ENCODE data around the gene JPH2.
"Not testable (repeated sequence)": the region's sequence is repeated elsewhere in the genome, so short reads cannot be mapped to it uniquely, and the experiment has no call there.

The JPH2 gene

DNA sequence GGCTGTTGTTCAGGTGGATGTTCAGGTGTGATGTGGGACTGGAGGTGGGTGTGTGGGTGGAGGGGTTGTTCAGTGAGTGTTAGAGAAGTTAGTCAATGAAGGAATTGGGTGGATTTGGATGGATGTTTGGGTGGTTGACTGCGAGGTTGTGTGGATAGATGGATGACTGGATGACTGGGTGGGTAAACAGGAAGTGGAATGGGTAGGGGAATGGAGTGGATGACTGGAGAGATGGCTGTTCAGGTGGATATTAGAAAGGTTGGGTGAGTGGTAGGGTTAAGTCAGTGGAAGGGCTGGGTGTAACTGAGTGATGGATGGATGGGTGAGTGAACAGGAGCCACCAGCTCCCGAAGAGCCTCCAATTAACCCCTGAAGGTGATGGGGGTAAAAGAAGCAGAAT, 27.9 kb downstream of the JPH2 start:
- DNase-seq (ENCODE audit: low read depth) = no peak

DNA sequence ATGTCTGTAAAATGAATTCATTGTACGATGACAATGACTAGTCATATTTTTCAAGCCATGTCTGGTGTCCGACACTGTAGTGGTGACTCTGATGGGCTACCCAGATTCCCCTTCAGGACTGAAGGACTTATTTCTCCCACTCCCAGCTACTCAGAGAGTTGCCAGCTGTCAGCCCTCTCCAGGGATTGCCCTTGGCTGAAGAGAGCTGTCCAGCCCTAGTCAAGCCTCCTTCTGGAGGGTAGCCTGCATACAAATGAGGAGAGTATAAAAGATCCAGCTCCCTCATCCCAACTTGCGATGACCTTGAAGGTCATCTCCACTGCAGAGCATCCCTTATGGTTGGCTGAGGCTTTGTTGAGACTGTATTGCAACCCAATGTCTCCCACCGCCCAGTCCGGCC, 29.9 kb downstream of the JPH2 start:
- no peak for DNase-seq (ENCODE audit: low read depth)

DNA sequence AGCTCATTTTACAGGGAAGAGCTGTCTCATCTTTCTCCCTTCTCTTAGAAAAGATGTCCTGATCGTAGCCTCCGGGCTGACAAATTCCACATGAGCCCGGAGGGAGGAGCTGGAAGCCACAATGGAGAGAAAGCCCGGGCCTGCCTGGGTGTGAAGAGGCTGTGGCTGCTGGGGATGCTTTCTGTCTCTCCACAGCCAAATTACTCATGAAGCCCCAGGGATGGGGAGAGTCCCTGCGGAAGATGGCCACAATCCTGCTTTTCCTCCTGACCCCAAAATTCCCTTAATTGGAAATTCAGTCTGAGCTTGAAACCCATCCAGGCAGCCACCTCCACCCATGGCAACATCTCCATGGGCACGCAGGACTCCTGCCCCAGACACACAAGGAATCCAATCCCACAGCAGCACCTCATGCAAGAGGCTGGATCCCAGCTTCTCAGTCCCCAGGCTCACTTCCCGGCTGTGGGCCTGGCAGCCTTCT, 32.4 kb downstream of the JPH2 start:
- peak; percentile 61 for DNase-seq (ENCODE audit: low read depth)

DNA sequence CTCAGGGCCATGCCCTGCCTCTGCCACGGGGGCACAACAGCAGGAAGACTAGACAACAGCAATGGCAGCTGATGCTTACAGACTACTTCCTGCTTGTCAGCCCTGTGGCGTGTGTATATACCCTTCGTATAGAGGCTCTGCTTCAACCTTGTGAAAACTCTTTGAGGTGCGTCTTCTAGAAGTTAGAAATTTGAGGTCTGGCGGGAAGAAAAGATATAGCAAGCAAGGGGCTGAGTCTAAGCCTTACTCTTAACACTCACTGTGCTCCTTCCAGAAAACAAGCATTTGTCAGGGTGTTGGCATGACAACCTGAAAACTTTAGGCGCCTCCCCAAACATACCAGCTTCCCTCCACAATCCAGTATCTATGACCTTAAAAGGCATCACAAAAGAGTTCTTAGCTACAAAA, 33.3 kb downstream of the JPH2 start:
- peak; percentile 63 for DNase-seq (ENCODE audit: low read depth)

DNA sequence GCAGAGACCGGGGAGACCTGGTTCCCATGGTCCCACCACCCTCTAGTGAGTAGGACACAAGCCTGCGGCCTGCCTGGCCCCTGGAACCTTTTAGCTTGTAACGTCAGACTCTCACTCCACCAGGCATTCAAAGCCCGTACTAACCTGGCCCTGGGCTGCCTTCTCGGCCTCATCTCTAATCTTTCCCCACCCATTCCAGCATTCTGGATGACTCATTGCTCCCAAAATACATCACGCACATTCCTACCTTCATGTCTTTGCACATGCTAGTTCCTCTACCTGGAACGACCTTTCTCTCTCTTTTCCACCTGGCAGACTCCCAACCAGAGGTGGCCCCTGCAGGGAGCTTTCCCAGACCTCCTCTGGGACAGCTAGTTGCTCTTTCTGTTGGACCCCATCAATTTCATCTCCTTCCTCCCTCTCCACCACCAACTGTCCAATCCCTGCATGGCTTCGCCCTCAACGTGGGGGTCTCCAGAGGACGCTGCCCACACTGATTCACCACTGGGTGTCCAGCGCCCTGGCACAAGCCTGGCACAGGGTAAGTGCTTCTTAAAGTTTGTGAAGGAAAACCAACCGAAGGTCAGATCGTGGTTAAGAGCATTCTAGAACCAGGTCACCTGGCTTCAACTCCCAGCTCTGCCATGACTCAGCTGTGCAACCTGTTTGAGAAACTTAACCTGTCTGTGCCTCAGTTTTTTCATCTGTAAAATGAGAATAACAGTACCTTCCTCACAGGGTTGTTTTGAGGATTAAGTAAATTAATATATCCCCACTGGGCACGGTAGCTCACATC, 35.2 kb downstream of the JPH2 start:
- no peak for DNase-seq (ENCODE audit: low read depth)

- DNase-seq (ENCODE audit: low read depth) = no peak
Observed at GRCh38 chr20:44146272-44146671, 40.7 kb downstream of the JPH2 start.

DNA sequence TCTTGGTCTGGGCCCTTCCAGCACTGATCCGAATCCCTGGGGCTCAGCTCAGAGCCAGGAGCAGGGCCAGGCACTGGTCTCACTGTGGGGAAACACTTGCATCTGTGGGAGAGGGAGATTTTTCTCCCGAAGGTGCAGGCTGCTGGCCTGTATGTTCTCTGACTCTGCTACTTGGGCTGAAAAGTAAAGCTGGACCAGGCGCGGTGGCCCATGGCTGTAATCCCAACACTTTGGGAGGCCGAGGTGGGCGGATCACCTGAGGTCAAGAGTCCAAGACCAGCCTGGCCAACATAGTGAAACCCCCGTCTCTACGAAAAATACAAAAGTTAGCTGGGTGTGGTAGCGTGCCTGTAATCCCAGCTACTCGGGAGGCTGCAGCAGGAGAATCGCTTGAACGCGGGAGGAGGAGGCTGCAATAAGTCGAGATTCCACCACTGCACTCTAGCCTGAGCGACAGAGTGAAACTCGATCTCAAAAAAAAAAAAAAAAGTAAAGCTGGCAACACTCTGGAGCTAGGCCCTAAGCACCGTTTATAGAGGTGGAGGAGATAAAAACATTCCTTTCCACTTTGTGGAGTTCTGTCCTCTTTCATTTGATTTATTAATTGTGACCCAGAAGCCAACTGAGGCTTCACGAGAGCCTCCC, 41.7 kb downstream of the JPH2 start:
- DNase-seq (ENCODE audit: low read depth) = no peak

DNA sequence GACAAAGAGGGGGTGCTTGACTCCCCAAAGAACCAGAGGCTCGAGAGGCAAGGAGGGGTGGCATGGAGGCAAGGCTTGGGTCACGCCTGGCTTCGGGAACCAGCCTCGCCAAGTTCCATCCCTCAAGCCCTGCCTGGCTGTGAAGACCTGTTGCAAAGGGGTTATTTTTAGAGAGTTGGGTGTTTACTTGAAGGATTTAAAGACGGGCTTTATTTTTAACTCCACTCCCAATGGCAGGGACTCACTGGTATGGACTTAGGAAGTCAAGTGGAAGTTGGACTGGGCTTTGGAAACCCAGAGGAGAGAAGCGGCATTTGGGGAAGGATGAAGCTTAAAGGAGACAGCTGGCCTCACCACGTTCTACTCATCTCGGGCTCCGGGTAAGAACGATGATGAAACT, 43.1 kb downstream of the JPH2 start:
- DNase-seq (ENCODE audit: low read depth) = no peak

DNA sequence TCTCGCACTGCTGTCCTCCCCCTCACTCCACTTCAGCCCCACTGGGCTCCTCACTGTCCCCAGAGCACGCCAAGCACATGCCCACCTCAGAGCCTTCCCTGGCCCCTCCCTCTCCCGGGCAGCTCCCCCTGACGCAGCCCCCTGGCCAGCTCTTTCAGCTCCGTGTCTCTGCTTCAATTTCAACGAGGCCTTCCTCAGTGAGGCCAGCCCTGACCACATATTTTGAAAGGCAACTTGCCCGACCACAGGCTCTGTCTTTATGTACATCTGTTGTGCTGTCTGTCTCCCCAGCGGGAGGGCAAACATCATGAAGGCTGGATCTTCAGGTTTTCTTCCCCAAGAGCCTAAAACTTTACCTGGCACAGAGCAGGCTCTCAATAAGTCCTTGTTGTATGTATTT, 44.6 kb downstream of the JPH2 start:
- DNase-seq (ENCODE audit: low read depth) = no peak

DNA sequence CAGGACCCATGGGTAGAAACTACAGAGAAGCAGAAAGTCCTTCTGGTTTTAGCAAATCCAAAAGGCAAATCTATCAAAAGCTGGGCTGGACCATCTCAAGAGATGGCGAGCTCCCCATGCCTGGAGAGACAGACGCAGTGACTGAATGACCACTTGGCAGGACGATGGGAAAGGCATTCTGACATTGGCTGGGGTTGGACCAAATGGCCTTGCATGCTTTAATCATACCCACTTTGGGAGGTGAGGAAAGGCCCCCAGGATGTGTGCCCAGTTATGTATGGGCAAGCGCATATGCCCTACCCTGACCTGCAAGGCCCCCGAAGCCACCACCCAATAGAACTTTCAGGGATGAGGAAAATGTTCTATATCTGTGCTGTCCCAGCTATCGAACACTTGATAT, 45.1 kb downstream of the JPH2 start:
- DNase-seq (ENCODE audit: low read depth) = no peak

- DNase-seq (ENCODE audit: low read depth) = no peak
Observed at GRCh38 chr20:44138867-44139266, 48.1 kb downstream of the JPH2 start.

GRCh38 chr20:44137266-44137801, 49.7 kb downstream of the JPH2 start:
- no peak for DNase-seq (ENCODE audit: low read depth)

DNA sequence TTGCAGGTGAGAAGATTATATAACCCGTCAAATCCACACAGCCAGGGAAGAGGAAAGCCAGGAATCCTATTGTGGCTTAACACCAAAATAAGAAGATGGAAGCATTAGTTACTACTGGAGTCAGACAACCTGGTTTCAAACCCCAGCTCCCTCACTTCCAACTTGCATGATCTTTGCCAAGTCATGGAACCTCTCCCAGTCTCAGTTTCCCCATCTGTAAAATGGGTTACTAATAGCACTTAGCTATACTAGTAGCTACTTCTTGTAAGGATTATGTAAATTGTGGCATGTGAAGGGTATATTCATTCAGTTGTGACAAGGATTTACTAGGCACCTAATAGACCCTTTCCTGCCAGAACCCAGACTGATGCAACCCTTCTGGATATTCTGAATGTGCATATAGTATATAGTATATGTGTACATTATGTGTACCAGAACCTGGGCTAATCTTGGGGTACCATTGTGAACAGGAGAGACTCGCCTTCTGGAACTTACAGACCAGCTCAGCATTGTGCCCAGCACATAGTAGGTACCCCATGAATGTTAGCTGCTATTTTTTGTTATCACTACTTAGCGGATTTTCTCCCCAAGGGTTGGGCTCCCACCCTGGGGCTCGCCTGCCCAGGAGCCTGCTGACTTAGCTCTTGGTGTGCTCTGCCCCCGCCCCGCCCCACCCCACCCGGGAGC, 50.3 kb downstream of the JPH2 start:
- DNase-seq (ENCODE audit: low read depth) = no peak

DNA sequence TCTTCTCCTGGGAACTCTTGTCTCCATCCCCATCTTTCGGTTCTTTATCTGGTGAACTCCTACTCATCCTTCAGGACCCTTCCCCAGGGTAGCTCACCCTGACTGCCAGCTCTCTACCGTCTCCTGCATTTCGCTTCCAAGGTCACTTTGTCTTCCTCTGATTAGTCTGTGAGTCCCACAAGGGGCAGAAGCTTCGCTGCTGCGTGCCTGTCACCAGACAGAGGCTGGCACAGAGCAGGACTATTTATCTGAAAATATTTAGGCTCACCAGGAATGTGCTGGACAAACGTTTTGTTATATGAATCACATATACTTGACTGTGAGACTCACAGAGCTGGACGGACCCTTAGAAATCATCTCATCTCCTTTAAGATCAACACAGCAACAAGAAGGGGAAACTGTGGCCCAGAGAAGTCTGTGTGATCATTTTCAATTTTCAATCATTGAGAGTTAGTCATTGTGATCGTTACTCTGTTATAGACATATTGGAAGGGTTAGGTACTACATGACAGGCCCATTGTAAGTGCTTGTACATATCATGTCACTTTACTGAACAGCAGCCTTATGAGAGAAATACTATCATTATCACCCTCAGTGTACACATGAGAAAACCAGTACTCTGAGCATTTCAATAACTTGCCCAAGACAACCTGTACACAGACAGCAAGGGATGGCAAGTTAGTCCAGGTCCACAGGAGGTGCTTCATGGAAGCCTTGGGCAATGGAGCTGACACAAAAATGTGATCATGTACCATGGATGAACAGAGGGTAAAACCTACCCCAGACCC, 51.4 kb downstream of the JPH2 start:
- DNase-seq (ENCODE audit: low read depth) = no peak

DNA sequence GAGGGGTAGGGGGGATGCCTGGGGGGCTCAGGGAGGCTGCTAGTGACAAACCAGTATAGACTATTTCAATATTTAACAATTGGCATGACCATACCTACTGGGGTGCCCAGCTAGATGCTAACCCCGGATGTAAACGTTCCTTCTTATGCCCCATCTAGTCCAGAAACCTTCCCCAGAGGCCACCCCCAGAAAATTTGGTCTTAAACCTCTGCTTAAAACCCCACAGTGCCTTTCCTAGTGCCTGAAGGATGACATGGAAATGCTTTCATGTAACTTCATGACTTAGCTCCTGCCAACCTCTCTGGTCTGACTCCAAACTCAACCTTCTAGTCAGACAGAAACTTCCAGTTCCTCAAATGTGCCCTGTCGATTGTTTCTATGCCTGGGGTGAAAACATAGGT, 52.0 kb downstream of the JPH2 start:
- no peak for DNase-seq (ENCODE audit: low read depth)

DNA sequence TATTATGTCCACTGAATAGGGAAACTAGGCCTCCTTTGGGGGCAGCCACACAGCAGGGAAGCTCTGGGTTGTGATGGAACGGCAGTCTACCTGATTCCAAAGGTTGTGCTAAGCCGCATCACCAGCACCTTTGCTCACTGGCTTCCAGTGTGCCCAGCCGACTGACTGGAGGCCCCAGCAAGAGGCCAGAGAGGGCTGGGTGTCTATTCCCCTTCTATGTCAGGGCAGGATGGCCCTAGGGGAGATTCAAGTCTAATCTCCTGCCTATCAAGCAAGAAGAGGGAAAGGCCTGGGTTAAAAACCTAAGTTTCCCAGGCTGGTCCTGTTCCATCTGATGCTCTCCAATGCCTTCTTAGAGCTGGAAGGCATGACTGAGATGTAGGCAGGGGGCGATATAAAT, 53.6 kb downstream of the JPH2 start:
- DNase-seq (ENCODE audit: low read depth) = no peak

GRCh38 chr20:44131704-44132103, 55.3 kb downstream of the JPH2 start:
- no peak for DNase-seq (ENCODE audit: low read depth)

DNA sequence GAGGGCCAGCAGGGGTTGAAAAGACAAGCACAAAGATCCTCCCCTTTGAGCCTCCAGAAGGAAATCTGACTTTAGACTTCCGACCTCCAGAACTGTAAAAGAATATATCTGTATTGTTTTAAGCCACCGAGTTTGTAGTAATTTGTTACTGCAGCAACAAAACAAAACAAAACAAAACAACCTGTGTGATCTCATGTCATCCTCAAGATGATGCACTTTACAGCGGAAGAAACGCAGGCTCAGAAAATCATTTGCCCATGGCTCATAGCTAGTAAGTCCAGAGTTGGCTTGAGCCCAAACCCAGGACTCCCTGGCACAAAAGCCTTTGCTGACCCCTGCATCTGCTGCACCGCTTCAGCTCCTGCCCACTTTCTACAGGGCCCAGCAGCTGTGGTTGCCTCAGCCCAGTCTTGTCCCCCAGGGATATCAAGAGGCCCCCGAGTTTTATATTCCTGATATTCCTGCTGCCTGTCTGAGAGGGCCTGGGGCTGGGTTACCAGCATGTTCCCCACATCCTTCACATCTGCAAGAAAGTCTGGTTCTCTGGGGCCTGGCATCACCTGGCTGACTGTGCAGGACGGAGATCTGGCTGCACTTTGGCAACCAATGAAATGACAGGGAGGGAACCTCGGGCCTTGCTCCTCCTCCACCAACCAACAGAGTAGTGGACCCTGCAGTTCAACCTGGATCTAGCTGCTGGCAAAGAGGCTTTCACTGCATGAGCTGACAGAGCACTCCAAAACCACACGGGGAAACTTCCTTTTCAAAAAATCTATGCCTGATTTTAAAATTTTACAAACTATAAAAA, 56.9 kb downstream of the JPH2 start:
- no peak for DNase-seq (ENCODE audit: low read depth)

DNA sequence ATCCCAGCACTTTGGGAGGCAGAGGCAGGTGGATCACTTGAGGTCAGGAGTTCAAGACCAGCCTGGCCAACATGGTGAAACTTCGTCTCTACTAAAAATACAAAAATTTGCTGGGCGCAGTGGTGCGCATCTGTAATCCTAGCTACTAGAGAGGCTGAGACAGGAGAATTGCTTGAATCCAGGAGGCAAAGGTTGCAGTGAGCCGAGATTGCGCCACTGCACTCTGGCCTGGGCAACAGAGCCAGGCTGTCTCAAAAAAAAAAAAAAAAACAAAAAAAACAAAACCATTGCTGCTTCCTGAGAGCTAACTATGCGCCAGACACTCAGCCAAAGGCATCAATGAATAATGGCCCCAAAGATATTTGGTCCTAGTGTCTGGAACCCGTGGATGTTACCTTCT, 57.7 kb downstream of the JPH2 start:
- DNase-seq (ENCODE audit: low read depth) = not testable (repeated sequence)

DNA sequence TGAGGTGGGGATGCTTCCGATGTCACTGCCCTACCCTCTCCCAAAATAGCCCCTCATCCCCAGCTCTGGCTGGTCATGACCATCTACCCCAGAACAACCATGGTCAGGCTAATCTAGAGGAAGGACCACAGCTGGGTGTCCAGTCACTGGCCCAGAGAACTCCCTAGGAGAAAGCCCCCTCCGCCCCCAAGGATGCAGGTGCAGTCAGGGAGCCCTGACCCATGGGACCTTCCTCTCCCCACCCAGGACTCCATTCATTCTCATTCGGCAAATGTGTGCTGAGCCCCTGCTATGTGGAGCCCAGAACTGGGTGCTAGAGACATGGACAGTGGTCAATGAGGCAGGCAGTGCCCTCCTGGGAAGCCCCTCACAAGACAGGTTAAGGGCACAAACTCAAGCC, 60.5 kb downstream of the JPH2 start:
- DNase-seq (ENCODE audit: low read depth) = no peak

Measured in GM04503 (cell line).